BLaER1 (cell line): ENCODE measurements around the gene BRMS1L.

Source experiments
- H3K27ac ChIP-seq: shearing (Covaris generic); formaldehyde crosslinking; 2 replicates; pipeline ENCODE4 v1.8.1; 2022
- H3K27me3 ChIP-seq: shearing (Covaris generic); formaldehyde crosslinking; 2 replicates; pipeline ENCODE4 v1.8.1; 2022
- H3K36me3 ChIP-seq: shearing (Covaris generic); formaldehyde crosslinking; 2 replicates; pipeline ENCODE4 v1.8.1; 2022
- H3K4me1 ChIP-seq: shearing (Covaris generic); formaldehyde crosslinking; 2 replicates; pipeline ENCODE4 v1.8.1; 2022
- H3K4me2 ChIP-seq: shearing (Covaris generic); formaldehyde crosslinking; 2 replicates; pipeline ENCODE4 v1.8.1; 2022
- H3K4me3 ChIP-seq: shearing (Covaris generic); formaldehyde crosslinking; 2 replicates; pipeline ENCODE4 v1.8.1; 2022
- H3K9ac ChIP-seq: shearing (Covaris generic); formaldehyde crosslinking; 2 replicates; pipeline ENCODE4 v1.8.1; 2022
- H3K9me3 ChIP-seq: shearing (Covaris generic); formaldehyde crosslinking; 2 replicates; pipeline ENCODE4 v1.8.1; 2022
- H4K20me1 ChIP-seq: shearing (Covaris generic); formaldehyde crosslinking; 2 replicates; pipeline ENCODE4 v1.8.1; 2022
- Cebpa-rat ChIP-seq: shearing (Covaris generic); IDR thresholded peaks from 2 replicates; pipeline ENCODE4 v1.8.1; 2022

The BRMS1L gene

DNA sequence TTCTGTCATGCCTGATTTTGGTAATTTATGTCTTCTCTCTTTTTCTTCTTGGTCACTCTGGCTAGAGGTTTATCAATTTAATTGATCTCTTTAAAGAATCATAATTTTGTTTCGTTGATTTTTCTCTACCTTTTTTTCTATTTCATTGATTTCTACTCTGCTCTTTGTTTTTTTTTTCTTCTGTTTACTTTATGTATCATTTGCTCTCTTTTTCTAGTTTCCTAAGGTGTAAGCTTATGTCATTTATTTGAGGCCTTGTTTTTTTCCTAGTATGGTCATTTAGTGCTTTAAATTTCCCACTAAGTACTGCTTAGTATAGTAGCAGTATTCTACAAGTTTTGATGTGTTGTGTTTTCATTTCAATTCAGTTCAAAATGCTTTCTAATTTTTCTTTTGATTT, 89.6 kb downstream of the BRMS1L start:
- H4K20me1 ChIP-seq = no peaks in the 10 kb centered on the region
- no peaks in the 10 kb centered on the region; the same call in 1 of the 2 replicates for H3K9me3 ChIP-seq
- H3K4me2 ChIP-seq = no peak overlapping the region
- no peak overlapping the region for H3K27ac ChIP-seq
- H3K4me3 ChIP-seq = no peak overlapping the region
- no peaks in the 10 kb centered on the region for H3K27me3 ChIP-seq
- no peaks in the 10 kb centered on the region for H3K4me1 ChIP-seq
- no peak overlapping the region for H3K9ac ChIP-seq
- no peak for TF ChIP-seq Cebpa-rat
- no peaks in the 10 kb centered on the region for H3K36me3 ChIP-seq
